H1 (cell line): Measurements from ENCODE around the gene WNK4. TPM values are rescaled to one million over a fixed set of nuclear protein-coding genes. Genes with fewer than 3 reads are reported as not detected.

Experiments
- CTBP2 ChIP-seq: IDR thresholded peaks from 2 replicates; pipeline ENCODE4 v1.7.0; 2011; ENCODE audit warnings: borderline replicate concordance, mild to moderate bottlenecking, moderate library complexity, mixed read lengths, low read length; ENCODE audit not compliant: insufficient read depth, insufficient read length
- KDM1A ChIP-seq: fragments of 200-600, 300-600 bp; sonication (generic); IDR thresholded peaks from 2 replicates; pipeline ENCODE4 v1.7.1; 2016; ENCODE audit warnings: mild to moderate bottlenecking, low read length, borderline replicate concordance
- POU5F1 ChIP-seq: IDR thresholded peaks from 2 replicates; pipeline ENCODE4 v1.6.1; 2011; ENCODE audit warnings: low read depth, mild to moderate bottlenecking, low read length, moderate library complexity
- TAF1 ChIP-seq: IDR thresholded peaks from 2 replicates; pipeline ENCODE4 v1.6.1; 2011; ENCODE audit warnings: mild to moderate bottlenecking, low read depth, low read length
- polyA plus RNA-seq, 7 experiments: library from polyadenylated mRNA; depleted of rRNA in 3 of 7; stranded (reverse) in 5 of 7; unstranded in 2 of 7; fragments of >200 nt in 5 of 7; fragments of 200-250 nt in 2 of 7; gene quantifications; 1 replicate in 5 of 7; 2 replicates in 1 of 7; 4 replicates in 1 of 7; pipeline versions ENCODE4 v1.2.1 to v1.2.3, GENCODE V29; 2011 to 2013; ENCODE audit warnings: missing spikeins in 2 of 7, mixed read lengths in 2 of 7
- total RNA-seq: library from RNA; stranded (reverse); fragmentation: NEBNext Ultra II Directional; extraction: Animal tissue kit (Norgen Biotek cat#: 25700); gene quantifications from 2 replicates; pipeline ENCODE4 v1.2.1, GENCODE V29; 2021

WNK4 gene
- total and polyA plus RNA-seq, 2 of the 8 experiments (the other 6 are each of a cell fraction or from before 2014, with no cell fraction given) = 0.21 to 1.7 TPM

GRCh38 chr17:42803074-42803883 is 22.9 kb downstream of the WNK4 start (continued):
- no peak for TF ChIP-seq KDM1A
- TF ChIP-seq TAF1 = no peak
- TF ChIP-seq POU5F1 = no peak
- no peak for TF ChIP-seq CTBP2
